GM19025 (cell line): ENCODE measurements around the gene CCDC88C.

Experiments
- ATAC-seq: cut with Tn5 transposase; IDR thresholded peaks from one replicate; pipeline ENCODE4 v1.9.1; 2021; ENCODE audit warnings: mild to moderate bottlenecking, low read depth, moderate library complexity; ENCODE audit not compliant: unreplicated experiment

CCDC88C gene

DNA sequence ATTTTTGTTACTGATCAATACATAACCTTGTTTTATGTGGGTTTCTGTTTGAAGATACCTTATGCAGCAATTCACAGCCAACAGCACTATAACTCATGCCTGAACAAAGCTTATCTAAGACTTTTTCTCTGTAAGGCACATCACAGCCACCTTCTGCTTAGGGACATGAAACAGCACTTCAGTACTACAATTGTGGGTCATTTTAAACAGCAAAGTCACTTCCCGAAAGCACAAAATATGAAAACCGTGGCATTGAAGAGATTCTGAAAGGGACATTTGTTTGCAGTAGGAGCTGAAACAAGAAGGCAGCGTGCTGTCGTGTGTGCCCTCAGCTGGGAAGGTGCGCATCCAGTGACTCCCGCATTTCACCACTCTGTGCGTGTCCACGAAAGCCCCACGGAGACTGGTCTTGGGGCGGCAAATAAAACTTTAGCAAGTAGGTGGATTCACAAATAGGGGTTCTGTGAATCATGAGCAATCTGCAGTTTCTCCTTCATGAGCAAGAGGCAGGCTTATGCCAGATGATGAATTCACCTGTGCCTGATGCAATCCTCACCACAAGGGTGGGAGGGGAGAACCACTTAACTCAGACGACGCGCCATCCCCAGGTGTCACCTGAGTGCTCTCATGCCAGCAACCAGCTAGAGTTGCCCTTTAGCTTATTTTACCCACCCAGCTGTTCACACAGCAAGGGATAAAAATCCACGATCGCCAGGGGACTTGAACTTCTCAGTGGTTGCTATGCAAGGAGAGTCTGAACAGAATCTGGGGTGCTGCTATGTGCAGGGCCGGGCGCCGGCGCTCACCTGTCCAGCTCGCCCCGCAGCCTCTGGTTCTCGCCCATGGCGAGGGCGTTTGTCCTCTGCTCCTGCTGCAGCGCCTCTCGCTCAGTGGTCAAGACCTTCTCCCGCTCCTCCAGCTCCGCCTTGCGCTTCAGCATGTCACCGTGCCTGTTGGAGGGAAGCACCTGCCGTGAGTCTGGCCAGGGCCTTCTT, 118.2 kb downstream of the CCDC88C start:
- no peak for ATAC-seq

GRCh38 chr14:91298576-91298975, 119.0 kb downstream of the CCDC88C start:
- ATAC-seq, result no peak

GRCh38 chr14:91297081-91297711, 120.4 kb downstream of the CCDC88C start:
- ATAC-seq, result no peak

- ATAC-seq, result no peak
Observed at GRCh38 chr14:91295851-91296796, 121.5 kb downstream of the CCDC88C start.

DNA sequence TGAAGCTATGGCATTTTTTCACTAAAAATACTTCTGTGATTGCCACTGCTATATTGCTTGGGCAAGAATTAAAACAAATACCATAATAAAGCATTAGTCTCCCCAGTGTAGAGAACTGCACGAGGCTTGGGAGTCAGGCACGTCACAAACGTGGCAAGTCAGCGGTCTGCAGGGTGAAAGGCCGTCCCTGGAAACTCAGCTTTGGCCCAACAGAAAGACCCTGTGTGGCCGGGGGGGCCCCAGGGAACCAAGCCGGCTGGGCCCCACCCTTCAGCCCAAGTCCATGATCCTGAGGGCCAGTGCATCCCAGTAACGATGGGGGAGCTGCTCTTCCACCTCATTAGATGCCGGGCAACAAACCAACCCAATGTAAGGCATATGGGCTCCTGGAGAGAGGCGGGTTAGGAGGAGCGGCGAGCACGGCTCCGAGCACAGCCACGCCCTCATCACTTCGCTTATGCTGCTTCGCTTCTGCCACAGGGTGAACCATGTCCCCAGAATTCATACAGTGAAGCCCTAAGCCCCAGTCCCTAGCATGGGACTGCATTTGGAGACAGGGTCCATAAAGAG, 122.3 kb downstream of the CCDC88C start:
- ATAC-seq, result no peak

DNA sequence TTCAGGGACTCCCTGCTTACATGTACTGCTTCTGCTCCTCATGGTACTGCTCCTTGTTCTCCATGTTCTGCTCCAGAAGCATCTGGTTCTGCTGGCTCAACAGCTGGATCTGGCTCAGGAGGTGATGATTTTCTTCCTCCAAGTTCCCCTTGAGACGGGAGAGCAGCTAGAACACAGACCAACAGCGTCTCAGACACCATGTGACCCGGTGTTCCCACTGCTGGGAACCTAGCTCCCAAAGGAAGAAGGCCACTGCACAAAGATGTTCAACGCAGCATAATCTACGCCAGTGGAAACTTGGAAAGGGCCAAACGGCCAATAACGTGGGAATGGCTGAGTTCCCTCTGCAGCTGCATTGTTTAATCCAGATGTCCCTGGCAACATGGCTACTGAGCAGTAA, 123.5 kb downstream of the CCDC88C start:
- no peak for ATAC-seq

DNA sequence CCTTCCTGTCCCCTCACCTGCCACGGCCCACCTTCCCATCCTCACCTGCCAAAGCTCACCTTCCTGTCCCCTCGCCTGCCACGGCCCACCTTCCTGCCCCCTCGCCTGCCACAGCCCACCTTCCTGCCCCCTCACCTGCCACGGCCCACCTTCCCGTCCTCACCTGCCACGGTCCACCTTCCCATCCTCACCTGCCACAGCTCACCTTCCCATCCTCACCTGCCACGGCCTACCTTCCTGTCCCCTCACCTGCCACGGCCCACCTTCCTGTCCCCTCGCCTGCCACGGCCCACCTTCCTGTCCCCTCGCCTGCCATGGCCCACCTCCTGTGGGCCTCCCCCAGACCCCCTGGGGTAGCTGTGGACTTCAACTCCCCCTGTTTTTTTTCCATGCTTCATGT, 124.3 kb downstream of the CCDC88C start:
- no peak for ATAC-seq

DNA sequence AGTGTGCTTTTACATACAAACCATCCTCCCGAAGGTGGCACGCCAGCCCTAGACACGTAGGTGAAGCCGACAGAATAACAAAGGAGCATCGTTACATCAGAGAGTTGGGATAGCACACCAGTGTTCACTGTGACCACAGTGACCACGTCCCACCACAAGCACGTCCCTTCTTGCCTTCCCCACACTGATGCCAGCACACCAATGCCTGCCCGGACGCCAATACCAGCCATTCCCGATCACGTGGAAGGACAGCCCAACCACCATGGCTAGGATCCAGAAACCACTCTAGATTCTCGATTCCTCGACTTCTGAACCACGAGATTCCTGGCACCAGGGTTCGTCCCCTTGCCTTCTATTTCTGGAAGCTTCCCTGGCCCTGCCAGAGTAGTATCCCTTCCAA, 125.1 kb downstream of the CCDC88C start:
- ATAC-seq, result no peak

DNA sequence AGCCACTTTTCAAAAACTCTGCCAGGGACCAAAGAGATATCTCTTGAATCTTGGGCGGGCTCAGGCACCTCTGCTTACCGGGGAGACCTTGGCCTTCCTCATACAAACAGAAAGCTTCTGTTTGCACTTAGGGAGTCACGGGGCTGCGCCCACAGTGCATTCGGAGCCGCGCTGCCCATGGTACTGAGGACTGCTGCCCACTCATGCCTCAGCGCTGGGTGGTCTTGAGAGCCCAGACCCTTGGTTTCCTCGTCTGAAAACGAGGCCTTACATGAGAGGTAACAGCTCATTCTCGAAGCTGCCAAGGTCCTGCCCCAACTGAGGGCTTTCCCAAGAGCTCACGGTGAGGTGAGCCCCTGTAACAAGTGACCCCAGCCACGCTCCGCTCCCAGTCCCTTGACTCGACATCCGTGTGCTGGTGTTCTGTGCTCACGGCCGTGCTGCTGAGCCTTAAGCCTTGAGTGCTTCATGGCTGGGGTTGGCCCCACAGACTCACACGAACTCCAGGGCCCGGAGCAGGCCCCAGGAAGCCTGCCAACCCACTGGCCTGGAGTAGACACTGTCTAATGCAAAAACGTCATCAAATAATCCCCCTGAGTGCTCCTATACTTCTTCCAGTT, 125.7 kb downstream of the CCDC88C start:
- no peak for ATAC-seq

- no peak for ATAC-seq
Observed at GRCh38 chr14:91290986-91291385, 126.6 kb downstream of the CCDC88C start.

GRCh38 chr14:91289464-91289863, 128.2 kb downstream of the CCDC88C start:
- no peak for ATAC-seq

DNA sequence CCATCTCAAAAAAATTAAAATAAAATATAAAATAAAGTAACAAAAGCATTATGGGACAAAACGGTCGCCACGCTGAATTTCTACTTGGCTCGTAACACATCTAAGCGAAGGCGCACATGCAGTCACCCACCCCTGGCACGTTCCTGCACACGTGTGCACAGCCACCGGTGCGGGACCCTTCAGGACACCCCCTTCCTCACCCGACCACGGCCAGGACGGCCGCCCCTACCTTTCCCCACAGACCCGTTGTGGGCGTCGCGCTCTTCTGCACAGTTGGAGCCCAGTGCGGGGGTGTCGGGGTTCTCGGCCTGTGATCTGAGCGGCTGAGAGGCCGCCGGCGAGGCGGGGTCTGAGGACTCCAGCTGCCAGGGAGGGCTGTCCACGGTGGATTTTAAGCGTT, 128.7 kb downstream of the CCDC88C start:
- no peak for ATAC-seq

- ATAC-seq, result no peak
Observed at GRCh38 chr14:91286530-91286937, 131.1 kb downstream of the CCDC88C start.

DNA sequence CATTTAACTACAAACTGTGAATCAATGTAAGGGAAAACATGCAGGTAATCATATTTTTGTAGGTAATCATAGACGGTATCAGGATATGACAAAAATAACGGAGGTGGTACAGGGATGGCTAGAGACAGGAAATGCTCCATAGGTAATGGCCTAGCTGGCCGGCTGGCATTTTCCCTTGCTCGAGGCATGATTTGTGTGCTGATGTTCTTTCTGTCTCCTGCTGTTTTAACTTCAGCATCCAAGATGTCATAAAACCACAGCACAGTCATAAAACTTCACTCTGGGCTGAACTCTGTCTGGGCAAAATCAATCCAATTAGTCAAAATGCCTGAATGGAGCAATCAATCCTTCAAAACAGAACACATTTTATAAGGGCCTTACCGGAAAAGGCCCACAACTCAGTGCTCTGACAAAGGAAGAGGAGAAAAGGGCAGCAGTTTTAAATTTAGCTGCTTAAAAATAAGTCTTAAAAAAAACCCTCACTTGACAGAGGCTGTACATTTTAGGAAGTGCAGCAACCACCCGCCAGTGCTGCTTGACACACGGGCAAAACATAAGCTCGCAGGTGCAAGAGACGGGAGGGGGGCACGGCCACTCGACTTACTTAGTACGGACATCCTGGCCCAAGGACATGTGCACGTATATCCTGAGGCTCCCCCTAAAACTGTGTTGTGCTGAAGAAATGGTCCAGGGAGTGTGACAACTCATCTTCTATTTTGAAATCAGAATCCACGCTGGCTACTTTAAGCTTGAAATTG, 132.7 kb downstream of the CCDC88C start:
- no peak for ATAC-seq

- no peak for ATAC-seq
Observed at GRCh38 chr14:91284146-91284790, 133.4 kb downstream of the CCDC88C start.

DNA sequence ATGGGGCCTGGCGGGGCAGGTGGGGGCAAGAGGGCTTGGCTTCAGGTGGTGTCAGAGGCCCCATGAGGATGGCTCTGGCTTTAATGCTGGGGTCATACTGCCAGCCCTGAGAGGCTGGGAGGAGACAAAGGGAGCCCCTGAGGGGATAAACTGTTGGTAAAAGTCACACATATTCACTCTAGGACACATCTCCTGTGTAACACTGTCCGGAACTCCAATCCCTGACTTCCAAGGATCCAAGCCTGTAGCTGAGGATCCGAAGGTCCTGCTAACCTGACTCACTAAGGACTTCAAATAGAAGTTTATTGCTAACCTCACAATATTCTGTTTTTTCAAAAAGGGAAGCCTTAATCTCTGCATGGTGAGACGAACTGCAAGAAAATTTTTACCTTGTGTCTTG, 134.0 kb downstream of the CCDC88C start:
- no peak for ATAC-seq

DNA sequence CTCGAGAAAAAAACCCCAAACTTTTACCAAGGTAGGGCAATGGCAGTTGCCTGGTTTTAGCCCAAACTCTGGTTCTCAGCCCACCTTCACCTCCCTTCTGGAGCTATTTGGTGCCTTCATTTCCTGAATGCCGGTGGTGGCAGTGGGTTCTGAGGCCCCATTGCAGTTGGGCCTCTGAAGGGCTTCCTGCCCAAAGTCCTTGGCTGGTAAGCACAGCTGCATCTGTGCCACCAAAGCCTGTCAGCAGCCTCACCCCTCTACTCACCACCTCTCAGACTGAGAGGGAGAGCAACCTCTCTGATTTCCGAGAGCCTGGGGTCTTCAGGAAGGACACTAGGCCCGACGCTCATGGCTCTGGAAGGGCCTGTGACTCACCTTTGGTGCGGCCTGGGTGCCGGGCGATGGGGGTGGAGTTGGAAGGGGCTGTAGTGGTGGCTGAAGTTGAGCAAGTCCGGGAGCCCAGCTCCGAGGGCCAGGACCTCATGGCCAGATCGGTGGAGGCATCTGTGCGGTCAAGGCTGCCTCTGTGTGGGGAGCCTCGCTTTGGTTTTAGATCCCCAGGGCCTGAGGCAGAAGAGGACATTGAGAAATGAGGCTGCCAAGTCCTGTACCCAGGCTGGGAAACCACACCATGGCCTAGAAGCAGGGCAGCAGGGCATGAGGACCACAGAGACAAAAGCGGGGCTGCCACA, 134.5 kb downstream of the CCDC88C start:
- no peak for ATAC-seq

DNA sequence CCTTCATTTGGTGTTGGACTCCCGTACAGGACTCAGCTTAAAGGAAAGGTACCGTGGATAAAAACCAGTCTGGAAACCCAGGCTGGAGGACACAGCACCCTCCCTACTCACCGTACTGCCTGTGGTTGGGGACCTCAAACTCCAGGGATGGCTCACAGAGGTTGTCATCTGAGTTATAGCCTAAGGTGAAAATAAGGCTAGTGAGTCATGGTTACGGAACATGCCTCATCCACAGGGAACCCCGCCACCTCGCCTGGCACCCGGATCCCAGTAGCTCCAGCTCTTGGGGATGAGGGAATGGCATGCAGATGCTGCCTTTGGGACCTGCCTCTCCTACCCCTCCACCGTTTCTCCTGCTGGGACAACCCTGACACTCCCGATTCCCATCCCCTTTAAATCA, 136.3 kb downstream of the CCDC88C start:
- ATAC-seq, result no peak
